A673 (cell line): ENCODE data around the gene BRCC3. TPM values are rescaled to one million over a fixed set of nuclear protein-coding genes. Genes with fewer than 3 reads are reported as not detected.

Experiments used
- BruUV-seq: library from RNA; stranded (reverse); fragments of 400-500 nt; replicated peaks from 2 replicates; lab custom pipeline; 2021; lab: Mats Ljungman, UMichigan
- CTCF ChIA-PET: fragments of 300-600 bp; sonication (Branson Sonifier 250); formaldehyde crosslinking; loops from one replicate; lab custom pipeline; 2022; ENCODE audit warnings: antibody characterized with exemption; lab: Charles Lee
- POLR2A ChIA-PET: fragments of 300-600 bp; sonication (Branson Sonifier 250); formaldehyde crosslinking; loops from one replicate; lab custom pipeline; 2022; ENCODE audit warnings: antibody characterized with exemption; ENCODE audit not compliant: low non-redundant PET; lab: Charles Lee
- DNase-seq: peaks from one replicate; pipeline ENCODE4 v3.0.0-alpha.2; 2015; ENCODE audit warnings: low spot score
- H3K27ac ChIP-seq: fragments of 200-600 bp; sonication (generic); 2 replicates; pipeline ENCODE4 v1.5.1; 2016; ENCODE audit warnings: mixed run types, low read depth, mild to moderate bottlenecking, mixed read lengths, antibody characterized with exemption, low read length; ENCODE audit not compliant: poor library complexity, severe bottlenecking
- H3K27me3 ChIP-seq: fragments of 200-600 bp; sonication (generic); replicated peaks from 2 replicates; pipeline ENCODE4 v1.6.1; 2017; ENCODE audit warnings: mixed run types, low read depth, mild to moderate bottlenecking, mixed read lengths, antibody characterized with exemption, low read length; ENCODE audit not compliant: insufficient read depth, poor library complexity
- H3K36me3 ChIP-seq: fragments of 200-600 bp; sonication (generic); 2 replicates; pipeline ENCODE4 v1.6.1; 2016; ENCODE audit warnings: mixed run types, mild to moderate bottlenecking, mixed read lengths, antibody characterized with exemption, low read length; ENCODE audit not compliant: insufficient read depth, poor library complexity, severe bottlenecking
- H3K4me1 ChIP-seq: fragments of 200-600 bp; sonication (generic); 2 replicates; pipeline ENCODE4 v1.6.1; 2017; ENCODE audit warnings: mixed run types, mild to moderate bottlenecking, mixed read lengths, antibody characterized with exemption, low read length; ENCODE audit not compliant: insufficient read depth, poor library complexity, severe bottlenecking
- H3K4me3 ChIP-seq: fragments of 200-600 bp; sonication (generic); 2 replicates; pipeline ENCODE4 v1.5.1; 2016; ENCODE audit warnings: low read depth, mixed run types, mild to moderate bottlenecking, mixed read lengths, low read length; ENCODE audit not compliant: poor library complexity, severe bottlenecking
- H3K9me3 ChIP-seq: fragments of 200-600 bp; sonication (generic); 2 replicates; pipeline ENCODE4 v1.6.1; 2016; ENCODE audit warnings: mixed run types, low read depth, mild to moderate bottlenecking, mixed read lengths, antibody characterized with exemption, low read length; ENCODE audit not compliant: poor library complexity, severe bottlenecking
- CTCF ChIP-seq: fragments of 300-800, 200-600 bp; sonication (generic); conservative IDR thresholded peaks from 2 replicates; pipeline ENCODE4 v1.5.1; 2017; ENCODE audit warnings: low read depth, mild to moderate bottlenecking, antibody characterized with exemption, low read length, moderate library complexity, mixed read lengths
- EZH2 ChIP-seq: fragments of 200-600 bp; sonication (generic); IDR thresholded peaks from 2 replicates; pipeline ENCODE4 v1.6.1; 2017; ENCODE audit warnings: borderline replicate concordance, low read depth, mild to moderate bottlenecking, mixed read lengths, antibody characterized with exemption, low read length; ENCODE audit not compliant: poor library complexity, severe bottlenecking
- intact Hi-C: fragments of 100-400 bp; cut with micrococcal nuclease; formaldehyde crosslinking; loops from one replicate; pipeline ENCODE4 v1.10.0; 2022; ENCODE audit not compliant: unreplicated experiment
- total RNA-seq: library from RNA; stranded (reverse); gene quantifications from 2 replicates; pipeline ENCODE4 v1.2.3, GENCODE V29; 2021

The BRCC3 gene
- total RNA-seq, 1 experiment from 2014 or later, result 25.7 TPM

- BruUV-seq, result no TSS peak
- Histone ChIP-seq H3K27ac (no peak overlapping the region), H3K36me3 (no peaks in the 10 kb centered on the region), H3K4me1 (peaks cover 7% of the 10 kb centered on the region), H3K9me3 (no peaks in the 10 kb centered on the region), H3K27me3 (no peaks in the 10 kb centered on the region), H3K4me3 (no peak overlapping the region)
- DNase-seq, result no peak
- ChIA-PET POLR2A (no interaction called here), CTCF (no interaction called here)
- intact Hi-C loops, result no loop called here
- TF ChIP-seq EZH2 (no peak), CTCF (no peak)
Measured at GRCh38 chrX:155068165-155068564, 3.1 kb upstream of the BRCC3 start.

GRCh38 chrX:155069414-155069813 lies 1.9 kb upstream of the BRCC3 start:
- ChIA-PET POLR2A (no interaction called here), CTCF (interaction anchor here (0.6 kb wide), 1 partner anchor 43 kb away, joined by 6 read pairs; the partner anchor contains the start of gene FUNDC2)
- H3K27ac ChIP-seq, result no peak overlapping the region
- no peaks in the 10 kb centered on the region for H3K27me3 ChIP-seq
- no peaks in the 10 kb centered on the region for H3K9me3 ChIP-seq
- H3K36me3 ChIP-seq, result peaks cover 6% of the 10 kb centered on the region
- TF ChIP-seq EZH2, result no peak
- TF ChIP-seq CTCF, result no peak
- no peak for DNase-seq
- intact Hi-C loops, result no loop called here
- H3K4me3 ChIP-seq, result peak overlapping the region; percentile 77
- no TSS peak for BruUV-seq
- peaks cover 9% of the 10 kb centered on the region for H3K4me1 ChIP-seq

GRCh38 chrX:155070038-155070437 lies 1.3 kb upstream of the BRCC3 start:
- ChIA-PET POLR2A (no interaction called here), CTCF (no interaction called here)
- peaks cover 9% of the 10 kb centered on the region for H3K4me1 ChIP-seq
- H3K27me3 ChIP-seq, result no peaks in the 10 kb centered on the region
- H3K9me3 ChIP-seq, result no peaks in the 10 kb centered on the region
- DNase-seq, result no peak
- peak overlapping the region; percentile 59 for H3K27ac ChIP-seq
- TF ChIP-seq CTCF, result no peak
- no peak for TF ChIP-seq EZH2
- TSS peak; percentile 57 for BruUV-seq
- peak overlapping the region; percentile 77 for H3K4me3 ChIP-seq
- H3K36me3 ChIP-seq, result peaks cover 10% of the 10 kb centered on the region
- intact Hi-C loops, result no loop called here
